Pancreas (tissue), 10 donors: ENCODE data around the gene DMD. TPM values are rescaled to one million over a fixed set of nuclear protein-coding genes. Genes with fewer than 3 reads are reported as not detected.

ENCODE experiments used
- ATAC-seq, 4 donors: fragments of 200-7000 bp; cut with Tn5 transposase; one replicate each; pipeline versions ENCODE4 v1.8.0 to v1.9.1; 2020; ENCODE audit warnings: mild to moderate bottlenecking in 4 of 4, moderate library complexity in 4 of 4
- DNase-seq, 6 donors: peaks; one replicate each; pipeline ENCODE4 v3.0.0-alpha.2; 2020
- FAIRE-seq: peaks from 2 replicates; lab custom pipeline; 2012; peaks lifted over from hg19 to GRCh38; lab: Jason Lieb, UNC
- H3K27ac ChIP-seq, 4 donors: fragments of 200-600 bp; sonication (generic); 1 replicate in 3 of 4; 2 replicates in 1 of 4; pipeline versions ENCODE4 v1.5.0 to v1.8.0; 2020
- H3K27me3 ChIP-seq, 4 donors: fragments of 200-600 bp; one replicate each; pipeline ENCODE4 v1.8.0; 2021
- H3K36me3 ChIP-seq, 3 donors: fragments of 200-600 bp; sonication (generic) in 1 of 3; one replicate each; pipeline versions ENCODE4 v1.5.0 to v1.8.0; 2020 to 2021
- H3K4me1 ChIP-seq, 3 donors: fragments of 200-600 bp; one replicate each; pipeline ENCODE4 v1.8.0; 2021
- H3K4me3 ChIP-seq, 4 donors: fragments of 200-600 bp; sonication (generic) in 2 of 4; one replicate each; pipeline versions ENCODE4 v1.5.0 to v1.8.0; 2020 to 2021
- H3K9me3 ChIP-seq, 4 donors: fragments of 200-600 bp; one replicate each; pipeline ENCODE4 v1.8.0; 2021
- CTCF ChIP-seq, 4 donors: fragments of 200-600 bp; sonication (generic) in 3 of 4; IDR thresholded peaks; one replicate each; pipeline versions ENCODE4 v1.5.0 to v1.8.0; 2021; ENCODE audit warnings: antibody characterized with exemption in 4 of 4
- WGBS, 2 donors: extraction: QIAGEN DNeasy Blood & Tissue Kit; methylation state at CpG; one replicate each; pipeline ENCODE4 v1.1.7; 2013; 5-methylcytosine and 5-hydroxymethylcytosine counted together
- intact Hi-C, 3 donors: fragments of 100-400 bp; cut with DNase I; formaldehyde crosslinking; loops; one replicate each; pipeline versions ENCODE4 v1.11.1 to v1.14.2; 2022
- polyA plus RNA-seq, 2 donors: library from polyadenylated mRNA; stranded (reverse); fragments of 200-250 nt; gene quantifications; one replicate each; pipeline ENCODE4 v1.2.3, GENCODE V29; 2013
- total RNA-seq, 6 donors: library from RNA; stranded (reverse); fragmentation: NEBNext Ultra II Directional in 4 of 6; extraction: Animal tissue kit (Norgen Biotek cat#: 25700) in 4 of 6; gene quantifications; one replicate each; pipeline versions ENCODE4 v1.2.1 to v1.2.4, GENCODE V29; 2021 to 2023
- donor health status: healthy with polysubstance abuse.
- donor health status: DM: no; HTN: no; CAD: no; lungs with moderate emphysema.
- donor health status: DM: no; HTN: no; CAD: no.
- donor health status: control.
- donor health status: control.
- donor health status: Bipolar disorder and iron deficiency.
- donor health status: DM: yes; HTN: yes; CAD: no.
- donor health status: DM: no; HTN: no; CAD: no.
- donor health status: DM: no; HTN: no; CAD: no.
- donor health status: DM: yes; HTN: yes; CAD: no.

DMD gene
- total and polyA plus RNA-seq, 8 donors, result 9.1 to 46.5 (median 32.1) TPM

GRCh38 chrX:32937043-32937442, 274.3 kb downstream of the DMD start:
- intact Hi-C loops, result no loop called here
- DNase-seq (no peak), ATAC-seq (no peak), FAIRE-seq (no peak)
- Histone ChIP-seq H3K4me1 (no peaks in the 10 kb centered on the region), H3K27me3 (peaks cover 0 to 15% (median 0%) of the 10 kb centered on the region in 4 donors), H3K9me3 (no peaks in the 10 kb centered on the region), H3K36me3 (no peaks in the 10 kb centered on the region), H3K4me3 (no peak overlapping the region), H3K27ac (no peak overlapping the region)
- no peak for TF ChIP-seq CTCF (IDR thresholded peaks at IDR 0.05)
- WGBS, 2 donors, result 24 to 25% methylated on average over 3 of the region's 3 CpGs

- no peaks in the 10 kb centered on the region for H3K9me3 ChIP-seq
Observed at GRCh38 chrX:32933548-32933947, 277.8 kb downstream of the DMD start.

GRCh38 chrX:32929040-32929439, 282.3 kb downstream of the DMD start:
- H3K27me3 ChIP-seq, result peaks cover 0 to 13% (median 0%) of the 10 kb centered on the region in 4 donors
- FAIRE-seq (no peak), DNase-seq (no peak), ATAC-seq (no peak)
- no peak for TF ChIP-seq CTCF (IDR thresholded peaks at IDR 0.05)
- intact Hi-C loops, result no loop called here
- no peaks in the 10 kb centered on the region for H3K36me3 ChIP-seq
- H3K4me3 ChIP-seq, result no peak overlapping the region
- H3K27ac ChIP-seq, result no peak overlapping the region
- H3K9me3 ChIP-seq, result no peaks in the 10 kb centered on the region
- no peaks in the 10 kb centered on the region for H3K4me1 ChIP-seq
- 60 to 66% methylated on average over 4 of the region's 4 CpGs for WGBS, 2 donors

More at GRCh38 chrX:32933548-32933947, 277.8 kb downstream of the DMD start:
- no peak for DNase-seq
- no peak overlapping the region for H3K27ac ChIP-seq
- H3K4me1 ChIP-seq, result no peaks in the 10 kb centered on the region
- WGBS, 2 donors, result 40 to 41% methylated on average over 5 of the region's 5 CpGs
- intact Hi-C loops, result no loop called here
- H3K36me3 ChIP-seq, result no peaks in the 10 kb centered on the region
- ATAC-seq, result no peak
- peaks cover 0 to 9% (median 0%) of the 10 kb centered on the region in 4 donors for H3K27me3 ChIP-seq
- TF ChIP-seq CTCF (IDR thresholded peaks at IDR 0.05), result no peak
- FAIRE-seq, result no peak
- H3K4me3 ChIP-seq, result no peak overlapping the region

- ATAC-seq, result no peak
- intact Hi-C loops, result no loop called here
Observed at GRCh38 chrX:32896088-32896487, 315.3 kb downstream of the DMD start.

More at GRCh38 chrX:32896088-32896487, 315.3 kb downstream of the DMD start:
- no peak for DNase-seq
- TF ChIP-seq CTCF (IDR thresholded peaks at IDR 0.05), result no peak
- Histone ChIP-seq H3K4me3 (no peak overlapping the region), H3K36me3 (no peaks in the 10 kb centered on the region), H3K27ac (no peak overlapping the region), H3K27me3 (peaks cover 0 to 8% (median 1%) of the 10 kb centered on the region in 4 donors), H3K9me3 (no peaks in the 10 kb centered on the region), H3K4me1 (no peaks in the 10 kb centered on the region)
- FAIRE-seq, result no peak
- WGBS, 2 donors, result 54 to 66% methylated on average over 3 of the region's 3 CpGs
